HepG2 (cell line): ENCODE data around the gene CNTFR. TPM values are rescaled to one million over a fixed set of nuclear protein-coding genes. Genes with fewer than 3 reads are reported as not detected.

Experiments used
- AKNA ChIP-seq: sonication (generic); formaldehyde crosslinking; IDR thresholded peaks from 2 replicates; pipeline ENCODE4 v1.4.0; 2020; ENCODE audit warnings: missing genetic modification reagents, borderline replicate concordance
- ELF3 ChIP-seq: IDR thresholded peaks from 2 replicates; pipeline ENCODE4 v1.6.1; 2016; ENCODE audit warnings: missing genetic modification reagents, missing compliant biosample characterization
- MEF2D ChIP-seq: sonication (generic); formaldehyde crosslinking; IDR thresholded peaks from 2 replicates; pipeline ENCODE4 v1.5.1; 2020; ENCODE audit warnings: mild to moderate bottlenecking, missing genetic modification reagents
- MTF1 ChIP-seq: sonication (generic); formaldehyde crosslinking; IDR thresholded peaks from 2 replicates; pipeline ENCODE4 v1.5.0; 2020; ENCODE audit warnings: missing genetic modification reagents
- NONO ChIP-seq, 2 experiments: fragments of 450-650 bp in 1 of 2; sonication (generic) in 1 of 2; formaldehyde crosslinking in 1 of 2; IDR thresholded peaks in 1 of 2; conservative IDR thresholded peaks in 1 of 2; 2 replicates each; pipeline versions ENCODE4 v1.6.1 to v1.8.0; 2017 to 2022; ENCODE audit warnings: mild to moderate bottlenecking in 1 of 2, missing genetic modification reagents in 1 of 2, moderate library complexity in 1 of 2
- NR3C1 ChIP-seq: sonication (generic); formaldehyde crosslinking; IDR thresholded peaks from 2 replicates; pipeline ENCODE4 v1.4.0; 2020; ENCODE audit warnings: missing genetic modification reagents
- POGZ ChIP-seq: sonication (generic); formaldehyde crosslinking; IDR thresholded peaks from 2 replicates; pipeline ENCODE4 v1.4.0; 2020; ENCODE audit warnings: mild to moderate bottlenecking, missing genetic modification reagents
- POLR2G ChIP-seq: fragments of 200-400 bp; formaldehyde crosslinking; IDR thresholded peaks from 2 replicates; pipeline ENCODE4 v1.6.1; 2018; ENCODE audit warnings: mild to moderate bottlenecking, low read depth, low read length, moderate library complexity
- PRMT3 ChIP-seq: sonication (generic); formaldehyde crosslinking; IDR thresholded peaks from 2 replicates; pipeline ENCODE4 v1.8.1; 2022; ENCODE audit warnings: low read depth, mild to moderate bottlenecking, moderate library complexity, missing genetic modification reagents, borderline replicate concordance
- RAD51 ChIP-seq: fragments of 450-650 bp; IDR thresholded peaks from 2 replicates; pipeline ENCODE4 v1.6.1; 2016; ENCODE audit warnings: borderline replicate concordance
- RBAK ChIP-seq: sonication (generic); formaldehyde crosslinking; IDR thresholded peaks from 2 replicates; pipeline ENCODE4 v1.5.1; 2020; ENCODE audit warnings: mild to moderate bottlenecking, missing genetic modification reagents
- SMARCC2 ChIP-seq: fragments of 450-650 bp; IDR thresholded peaks from 2 replicates; pipeline ENCODE4 v1.6.1; 2017; ENCODE audit warnings: antibody characterized with exemption, mild to moderate bottlenecking
- SMYD3 ChIP-seq: sonication (generic); formaldehyde crosslinking; IDR thresholded peaks from 2 replicates; pipeline ENCODE4 v1.8.1; 2023; ENCODE audit warnings: mild to moderate bottlenecking, missing genetic modification reagents
- SP140L ChIP-seq: sonication (generic); formaldehyde crosslinking; IDR thresholded peaks from 2 replicates; pipeline ENCODE4 v1.4.0; 2020; ENCODE audit warnings: missing genetic modification reagents, borderline replicate concordance
- ZNF10 ChIP-seq: sonication (generic); formaldehyde crosslinking; IDR thresholded peaks from 2 replicates; pipeline ENCODE4 v1.4.0; 2020; ENCODE audit warnings: mild to moderate bottlenecking, low read depth, missing genetic modification reagents, borderline replicate concordance
- ZNF431 ChIP-seq: sonication (generic); formaldehyde crosslinking; IDR thresholded peaks from 2 replicates; pipeline ENCODE4 v1.9.0; 2022; ENCODE audit warnings: missing genetic modification reagents, low read depth, mild to moderate bottlenecking, borderline replicate concordance
- ZNF513 ChIP-seq: sonication (generic); formaldehyde crosslinking; conservative IDR thresholded peaks from 2 replicates; pipeline ENCODE4 v1.5.0; 2020; ENCODE audit warnings: missing genetic modification reagents
- ZNF761 ChIP-seq: sonication (generic); formaldehyde crosslinking; conservative IDR thresholded peaks from 2 replicates; pipeline ENCODE4 v1.4.0; 2020; ENCODE audit warnings: mild to moderate bottlenecking, missing genetic modification reagents
- ZNF780A ChIP-seq: sonication (generic); formaldehyde crosslinking; IDR thresholded peaks from 2 replicates; pipeline ENCODE4 v1.8.0; 2022; ENCODE audit warnings: mild to moderate bottlenecking, missing genetic modification reagents, moderate library complexity
- ZSCAN31 ChIP-seq: sonication (generic); formaldehyde crosslinking; IDR thresholded peaks from 2 replicates; pipeline ENCODE4 v1.5.0; 2020; ENCODE audit warnings: low read depth, mild to moderate bottlenecking, missing genetic modification reagents
- ZXDC ChIP-seq: sonication (generic); formaldehyde crosslinking; IDR thresholded peaks from 2 replicates; pipeline ENCODE4 v1.5.0; 2020; ENCODE audit warnings: mild to moderate bottlenecking, missing genetic modification reagents
- polyA plus RNA-seq, 8 experiments: library from polyadenylated mRNA; depleted of rRNA in 3 of 8; stranded (reverse) in 7 of 8; unstranded in 1 of 8; fragments of >200 nt; fragmentation: Illumina TruSeq in 4 of 8; extraction: Trizol in 4 of 8; gene quantifications; 2 replicates each; pipeline versions ENCODE4 v1.2.1 to v1.2.3, GENCODE V29; 2011 to 2016; ENCODE audit warnings: low read depth in 4 of 8, missing spikeins in 1 of 8, mixed read lengths in 1 of 8; ENCODE audit not compliant: insufficient read depth in 1 of 8
- total RNA-seq, 5 experiments: library from RNA; depleted of rRNA; stranded (reverse); fragments of >200 nt; fragmentation: Illumina TruSeq; extraction: Trizol; gene quantifications; 2 replicates each; pipeline ENCODE4 v1.2.3, GENCODE V29; 2016; ENCODE audit warnings: low read depth in 1 of 5

CNTFR gene
- total and polyA plus RNA-seq, 2 of the 13 experiments (the other 11 are each of a cell fraction or from before 2014, with no cell fraction given) = not detected

- no peak for TF ChIP-seq NONO (IDR thresholded peaks at IDR 0.05)
- TF ChIP-seq NONO (CRISPR knock-in tag; conservative IDR thresholded peaks at IDR 0.05) = no peak
- no peak for TF ChIP-seq SMYD3 (CRISPR knock-in tag)
- TF ChIP-seq ZNF10 = no peak
- no peak for TF ChIP-seq POGZ (CRISPR knock-in tag)
- no peak for TF ChIP-seq RAD51
- no peak for TF ChIP-seq ZNF513 (CRISPR knock-in tag)
- TF ChIP-seq ELF3 (CRISPR knock-in tag) = no peak
- TF ChIP-seq MTF1 (CRISPR knock-in tag) = no peak
- no peak for TF ChIP-seq MEF2D (CRISPR knock-in tag)
- TF ChIP-seq ZNF780A (CRISPR knock-in tag) = no peak
- TF ChIP-seq ZXDC = no peak
- TF ChIP-seq AKNA (CRISPR knock-in tag) = no peak
- TF ChIP-seq RBAK (CRISPR knock-in tag) = no peak
- TF ChIP-seq ZSCAN31 (CRISPR knock-in tag) = peak; percentile 75; the same call in 1 of the 2 replicates
- TF ChIP-seq PRMT3 (CRISPR knock-in tag) = no peak
- no peak for TF ChIP-seq NR3C1 (CRISPR knock-in tag)
- TF ChIP-seq SP140L = no peak
- TF ChIP-seq SMARCC2 = no peak
- TF ChIP-seq POLR2G = no peak
- TF ChIP-seq ZNF431 = 0 out of 2 replicates have a peak, but pooled peaks have one; percentile 42
- 0 out of 2 replicates have a peak, but pooled peaks have one; percentile 41 for TF ChIP-seq ZNF761 (CRISPR knock-in tag)
Measured at GRCh38 chr9:34522971-34523797, 66.3 kb downstream of the CNTFR start, which contains the start of gene ENHO (continued).
